NCI-H2196 treated with DMSO at 0.1 percent for 48 hours (cell line): ENCODE results near the gene CLEC1A.

ENCODE experiments used
- DNase-seq: peaks from one replicate; lab custom pipeline; 2025; ENCODE audit not compliant: unreplicated experiment; lab: John Stamatoyannopoulos, UW

CLEC1A gene, protein sequence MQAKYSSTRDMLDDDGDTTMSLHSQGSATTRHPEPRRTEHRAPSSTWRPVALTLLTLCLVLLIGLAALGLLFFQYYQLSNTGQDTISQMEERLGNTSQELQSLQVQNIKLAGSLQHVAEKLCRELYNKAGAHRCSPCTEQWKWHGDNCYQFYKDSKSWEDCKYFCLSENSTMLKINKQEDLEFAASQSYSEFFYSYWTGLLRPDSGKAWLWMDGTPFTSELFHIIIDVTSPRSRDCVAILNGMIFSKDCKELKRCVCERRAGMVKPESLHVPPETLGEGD

GRCh38 chr12:10098791-10099190 is at the start of gene CLEC1A:
Gene CLEC1A, minus strand, starts transcription at chr12:10098985. Its CDS starts 63 bp downstream, at chr12:10098922.
- no peak for DNase-seq

DNA sequence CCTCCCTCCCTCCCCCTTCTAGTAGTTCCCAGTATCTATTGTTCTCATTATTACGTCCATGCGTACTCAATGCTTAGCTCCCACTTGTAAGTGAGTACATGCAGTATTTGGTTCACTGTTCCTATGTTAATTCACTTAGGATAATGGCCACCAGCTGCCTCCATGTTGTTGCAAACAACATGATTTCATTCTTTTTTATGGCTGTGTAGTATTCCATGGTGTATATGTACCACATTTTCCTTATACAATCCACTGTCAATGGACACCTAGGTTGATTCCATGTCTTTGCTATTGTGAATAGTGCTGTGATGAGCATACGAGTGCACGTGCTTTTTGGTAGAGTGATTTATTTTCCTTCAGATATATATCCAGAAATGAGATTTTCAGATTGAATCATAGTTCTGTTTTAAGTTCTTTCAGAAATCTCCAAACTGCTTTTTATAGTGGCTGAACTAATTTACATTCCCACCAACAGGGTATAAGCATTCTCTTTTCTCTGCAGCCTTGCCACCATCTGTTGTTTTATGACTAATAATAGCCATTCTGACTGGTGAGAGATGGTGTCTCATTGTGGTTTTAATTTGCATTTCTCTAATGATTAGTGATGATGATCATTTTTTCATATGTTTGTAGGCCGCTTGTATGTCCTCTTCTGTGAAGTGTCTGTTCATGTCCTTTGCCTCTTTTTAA is 49.1 kb upstream of the CLEC1A start:
- no peak for DNase-seq

GRCh38 chr12:10142976-10143589 is 44.3 kb upstream of the CLEC1A start:
- DNase-seq = no peak

- no peak for DNase-seq
These were observed 41.2 kb upstream of the CLEC1A start for GRCh38 chr12:10140001-10140400.

GRCh38 chr12:10136637-10137205 is 37.9 kb upstream of the CLEC1A start:
- DNase-seq = no peak

DNA sequence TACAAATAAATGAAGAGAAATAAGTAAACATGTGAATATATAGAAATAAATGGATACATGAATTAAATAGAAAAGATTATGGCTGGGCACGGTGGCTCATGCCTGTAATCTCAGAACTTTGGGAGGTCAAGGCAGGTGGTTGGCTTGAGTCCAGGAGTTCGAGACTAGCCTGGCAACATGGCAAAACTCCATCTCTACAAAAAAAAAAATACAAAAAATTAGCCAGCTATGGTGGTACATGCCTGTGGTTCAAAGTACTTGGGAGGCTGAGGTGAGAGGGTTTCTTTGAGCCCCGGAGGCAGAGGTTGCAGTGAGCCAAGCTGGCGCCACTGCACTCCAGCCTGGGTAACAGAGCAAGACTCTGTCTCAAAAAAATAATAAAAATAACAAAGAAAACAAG is 36.3 kb upstream of the CLEC1A start:
- no peak for DNase-seq

DNA sequence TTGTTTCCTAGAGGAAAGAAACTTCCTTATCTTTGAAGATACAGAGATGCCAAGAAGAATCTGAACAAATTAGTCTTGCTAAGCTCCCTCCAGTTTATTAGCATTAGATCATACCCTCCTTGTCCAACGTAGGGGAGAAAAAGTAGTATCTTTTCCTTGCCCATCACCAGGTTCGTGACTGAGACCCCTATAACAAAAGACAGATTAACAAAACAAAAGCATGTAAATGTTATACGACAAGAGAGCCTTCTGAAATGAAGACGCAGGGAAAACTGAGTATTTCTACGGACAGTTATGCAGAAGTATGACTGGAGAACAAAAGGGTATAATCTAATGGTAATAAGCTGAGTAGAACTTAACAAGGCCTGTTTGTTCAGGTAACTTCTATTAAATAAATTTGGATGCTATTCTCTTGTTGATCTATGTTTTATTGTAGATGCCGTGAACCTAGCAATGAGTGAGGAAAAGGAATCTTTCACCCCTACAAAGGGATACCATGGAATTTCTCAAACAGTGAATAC is 34.1 kb upstream of the CLEC1A start:
- no peak for DNase-seq

DNA sequence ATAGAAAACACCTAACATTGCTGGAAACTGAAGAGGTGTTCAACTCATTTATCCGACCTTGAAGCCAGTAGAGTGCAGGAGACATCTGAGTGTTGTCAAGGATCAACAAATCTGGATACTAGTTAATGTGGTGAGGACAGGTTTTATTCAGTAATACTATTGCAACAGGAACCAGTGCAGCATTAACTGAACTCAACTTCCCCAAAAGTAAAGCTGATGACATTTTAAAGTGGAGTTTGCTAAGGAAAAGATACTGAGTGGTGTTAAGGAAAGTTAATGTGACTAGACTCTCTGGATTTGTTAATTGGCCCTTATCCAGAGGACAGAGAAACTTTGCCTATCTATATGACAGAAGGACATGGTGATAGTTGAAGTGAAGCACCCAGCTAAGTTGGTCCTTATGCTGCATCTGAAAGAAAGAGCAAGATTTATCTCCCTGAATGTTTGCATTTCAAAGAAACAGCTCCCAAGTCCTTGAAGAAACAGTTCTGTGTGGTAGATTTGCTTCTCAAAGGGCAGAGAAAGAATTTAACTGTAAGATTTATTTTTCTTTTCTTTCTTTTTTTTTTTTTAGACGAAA is 32.4 kb upstream of the CLEC1A start:
- no peak for DNase-seq

GRCh38 chr12:10130042-10130441 is 31.3 kb upstream of the CLEC1A start, which contains the start of gene CLEC7A:
Gene CLEC7A, minus strand, starts transcription at chr12:10130199. Its CDS starts 117 bp downstream, at chr12:10130082.
- DNase-seq = no peak

- DNase-seq = no peak
These were observed 29.9 kb upstream of the CLEC1A start for GRCh38 chr12:10128687-10129086.

DNA sequence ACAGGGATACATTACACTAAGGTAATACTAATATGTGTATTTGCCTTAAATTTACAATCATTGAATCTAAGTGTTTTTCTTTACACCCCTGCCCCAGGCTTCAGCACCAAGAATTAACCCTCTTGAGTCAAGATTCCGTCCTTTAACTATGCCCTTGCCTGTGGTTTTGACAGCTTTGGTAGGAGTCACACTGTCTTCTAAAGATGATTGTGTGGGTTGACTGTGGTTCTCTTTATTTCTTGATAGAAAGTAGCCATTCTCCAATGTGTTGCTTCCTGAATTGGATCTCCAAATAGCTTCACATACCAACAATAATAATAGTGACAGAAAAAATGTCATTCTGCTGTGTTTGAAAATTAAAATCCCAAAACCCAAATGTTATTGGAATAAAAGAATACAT is 27.6 kb upstream of the CLEC1A start:
- no peak for DNase-seq

GRCh38 chr12:10122689-10123088 is 23.9 kb upstream of the CLEC1A start:
- DNase-seq = no peak

- DNase-seq = no peak
These were observed 22.5 kb upstream of the CLEC1A start for GRCh38 chr12:10121278-10121677.

GRCh38 chr12:10119066-10119465 is 20.3 kb upstream of the CLEC1A start:
- DNase-seq = no peak

- DNase-seq = no peak
These were observed 17.1 kb upstream of the CLEC1A start for GRCh38 chr12:10115890-10116289.

- DNase-seq = no peak
These were observed 16.5 kb upstream of the CLEC1A start for GRCh38 chr12:10115311-10115710.

DNA sequence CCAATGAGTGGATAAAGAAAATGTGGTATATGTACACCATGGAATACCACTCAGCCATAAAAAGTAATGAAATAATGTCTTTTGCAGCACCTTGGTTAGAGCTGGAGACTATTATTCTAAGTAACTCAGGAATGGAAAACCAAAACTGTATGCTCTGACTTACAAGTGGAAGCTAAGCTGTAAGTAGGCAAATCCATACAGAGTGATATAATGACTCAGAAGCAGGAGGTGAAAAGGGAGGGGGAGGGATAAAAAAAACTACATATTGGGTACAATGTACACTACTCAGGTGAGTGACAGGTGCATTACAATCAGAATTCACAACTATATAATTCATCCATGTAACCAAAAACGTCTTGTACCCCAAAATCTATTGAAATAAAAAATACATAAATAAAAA is 15.1 kb upstream of the CLEC1A start:
- DNase-seq = no peak

DNA sequence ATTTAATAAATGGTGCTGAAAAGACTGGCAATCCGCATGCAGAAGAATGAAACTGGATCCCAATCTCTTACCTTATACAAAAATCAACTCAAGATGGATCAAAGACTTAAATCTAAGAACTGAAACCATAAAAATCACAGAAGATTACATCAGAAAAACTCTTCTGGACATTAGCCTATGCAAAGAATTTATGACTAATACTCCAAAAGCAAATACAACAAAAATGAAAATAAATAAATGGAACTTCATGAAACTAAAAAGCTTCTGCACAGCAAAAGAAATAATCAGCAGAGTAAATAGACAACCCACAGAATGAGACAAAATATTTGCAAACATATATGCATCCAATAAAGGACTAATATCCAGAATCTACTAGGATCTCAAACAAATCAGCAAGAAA is 14.3 kb upstream of the CLEC1A start:
- no peak for DNase-seq

DNA sequence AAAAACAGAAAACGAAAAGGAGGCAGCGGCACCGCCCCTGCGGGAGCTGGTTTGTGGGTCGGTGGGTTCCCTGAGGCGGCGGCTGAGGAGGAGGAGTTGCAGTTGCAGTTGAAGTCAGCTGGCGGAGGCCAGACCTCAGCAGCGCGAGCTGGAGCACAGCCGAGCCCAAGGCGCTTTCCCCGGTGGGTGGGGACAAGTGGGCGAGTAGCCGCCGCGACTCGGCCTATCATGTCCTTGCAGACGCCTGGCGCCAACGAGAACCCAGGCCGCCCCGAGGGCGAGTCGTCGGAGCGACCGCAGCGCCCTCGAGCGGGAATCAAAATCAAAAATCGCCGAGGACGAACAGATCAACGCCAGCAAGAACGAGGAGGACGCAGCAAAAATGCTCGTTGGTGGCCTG is 12.7 kb upstream of the CLEC1A start:
- DNase-seq = no peak

GRCh38 chr12:10110256-10110844 is 11.6 kb upstream of the CLEC1A start:
- DNase-seq = no peak

GRCh38 chr12:10102322-10102721 is 3.5 kb upstream of the CLEC1A start:
- DNase-seq = no peak
